ENCODE results near the gene TOM1L2.

TOM1L2 gene

GRCh38 chr17:17994271-17995069, 22.3 kb upstream of the TOM1L2 start:
- no peak for DNase-seq

- DNase-seq = no peak
Observed at GRCh38 chr17:17993852-17994251, 21.7 kb upstream of the TOM1L2 start.

GRCh38 chr17:17993366-17993765, 21.2 kb upstream of the TOM1L2 start:
- no peak for DNase-seq

- no peak for DNase-seq
Observed at GRCh38 chr17:17990282-17990681, 18.1 kb upstream of the TOM1L2 start.

GRCh38 chr17:17989618-17990017, 17.4 kb upstream of the TOM1L2 start:
- DNase-seq = no peak

- no peak for DNase-seq
Observed at GRCh38 chr17:17989081-17989480, 16.9 kb upstream of the TOM1L2 start.

- no peak for DNase-seq
Observed at GRCh38 chr17:17988427-17988945, 16.3 kb upstream of the TOM1L2 start.

GRCh38 chr17:17987901-17988300, 15.7 kb upstream of the TOM1L2 start:
- DNase-seq = no peak

- no peak for DNase-seq
Observed at GRCh38 chr17:17987187-17987896, 15.1 kb upstream of the TOM1L2 start.

- DNase-seq = no peak
Observed at GRCh38 chr17:17985555-17985954, 13.4 kb upstream of the TOM1L2 start.

- DNase-seq = no peak
Observed at GRCh38 chr17:17985153-17985552, 13.0 kb upstream of the TOM1L2 start.

- DNase-seq = no peak
Observed at GRCh38 chr17:17983776-17984175, 11.6 kb upstream of the TOM1L2 start.

GRCh38 chr17:17983376-17983775, 11.2 kb upstream of the TOM1L2 start:
- DNase-seq = no peak

GRCh38 chr17:17982801-17983200, 10.6 kb upstream of the TOM1L2 start:
- DNase-seq = no peak

- no peak for DNase-seq
Observed at GRCh38 chr17:17981330-17981729, 9.1 kb upstream of the TOM1L2 start.

GRCh38 chr17:17979778-17980177, 7.6 kb upstream of the TOM1L2 start:
- DNase-seq = no peak

- DNase-seq = no peak
Observed at GRCh38 chr17:17978481-17979424, 6.6 kb upstream of the TOM1L2 start.

GRCh38 chr17:17976931-17977570, 4.9 kb upstream of the TOM1L2 start:
- DNase-seq = no peak

GRCh38 chr17:17975436-17975835, 3.2 kb upstream of the TOM1L2 start:
- no peak for DNase-seq

GRCh38 chr17:17972952-17973254, 703 bp upstream of the TOM1L2 start:
- DNase-seq = no peak

GRCh38 chr17:17971431-17972125, 622 bp downstream of the TOM1L2 start:
- DNase-seq = peak in 1 of 2 donors; percentile 38
